GM23248 (cell line): Measurements from ENCODE around the gene HOOK1. TPM values are rescaled to one million over a fixed set of nuclear protein-coding genes. Genes with fewer than 3 reads are reported as not detected.

Experiments used
- DNase-seq: peaks from one replicate; pipeline ENCODE4 v3.0.0-alpha.2; 2015
- H2AFZ ChIP-seq: fragments of 200-600 bp; sonication (generic); 2 replicates; pipeline ENCODE4 v1.6.1; 2016; ENCODE audit warnings: antibody characterized with exemption
- H3F3A ChIP-seq: fragments of 200-600 bp; sonication (generic); 2 replicates; pipeline ENCODE4 v1.6.1; 2016; ENCODE audit warnings: mild to moderate bottlenecking, antibody characterized with exemption, mixed run types; ENCODE audit not compliant: insufficient read depth
- H3K27ac ChIP-seq: fragments of 200-600 bp; sonication (generic); 2 replicates; pipeline ENCODE4 v1.5.1; 2016; ENCODE audit warnings: mild to moderate bottlenecking
- H3K27me3 ChIP-seq: fragments of 200-600 bp; sonication (generic); replicated peaks from 2 replicates; pipeline ENCODE4 v1.6.1; 2016; ENCODE audit warnings: mild to moderate bottlenecking; ENCODE audit not compliant: insufficient read depth
- H3K36me3 ChIP-seq: fragments of 200-600 bp; sonication (generic); 2 replicates; pipeline ENCODE4 v1.6.1; 2016; ENCODE audit warnings: low read depth, mild to moderate bottlenecking
- H3K4me1 ChIP-seq: fragments of 200-600 bp; sonication (generic); 2 replicates; pipeline ENCODE4 v1.6.1; 2016; ENCODE audit warnings: mild to moderate bottlenecking; ENCODE audit not compliant: insufficient read depth
- H3K4me2 ChIP-seq: fragments of 200-600 bp; sonication (generic); one replicate; pipeline ENCODE4 v1.6.1; 2016; ENCODE audit warnings: mild to moderate bottlenecking; ENCODE audit not compliant: unreplicated experiment
- H3K4me3 ChIP-seq: fragments of 200-600 bp; sonication (generic); 2 replicates; pipeline ENCODE4 v1.5.1; 2016; ENCODE audit warnings: mild to moderate bottlenecking
- H3K79me2 ChIP-seq: fragments of 200-600 bp; sonication (generic); 2 replicates; pipeline ENCODE4 v1.6.1; 2016; ENCODE audit warnings: mild to moderate bottlenecking; ENCODE audit not compliant: insufficient read depth
- H3K9ac ChIP-seq: fragments of 200-600 bp; sonication (generic); 2 replicates; pipeline ENCODE4 v1.6.1; 2016; ENCODE audit warnings: mild to moderate bottlenecking
- H3K9me2 ChIP-seq: fragments of 200-600 bp; sonication (generic); 2 replicates; pipeline ENCODE4 v1.6.1; 2016; ENCODE audit warnings: mixed run types, mild to moderate bottlenecking, moderate library complexity; ENCODE audit not compliant: insufficient read depth
- H3K9me3 ChIP-seq: fragments of 200-600 bp; sonication (generic); one replicate; pipeline ENCODE4 v1.6.1; 2017; ENCODE audit warnings: low read depth
- H4K20me1 ChIP-seq: fragments of 200-600 bp; sonication (generic); 2 replicates; pipeline ENCODE4 v1.6.0; 2016; ENCODE audit not compliant: insufficient read depth
- EZH2 ChIP-seq: fragments of 200-600 bp; sonication (generic); IDR thresholded peaks from 2 replicates; pipeline ENCODE4 v1.6.1; 2018; ENCODE audit warnings: antibody characterized with exemption, mild to moderate bottlenecking; ENCODE audit not compliant: insufficient read depth, poor library complexity, severe bottlenecking
- EZH2phosphoT487 ChIP-seq: fragments of 200-600 bp; sonication (generic); IDR thresholded peaks from 2 replicates; pipeline ENCODE4 v1.6.1; 2018; ENCODE audit warnings: antibody characterized with exemption, moderate library complexity, mild to moderate bottlenecking, low read depth; ENCODE audit not compliant: insufficient read depth
- WGBS, 2 experiments: methylation state at CpG; one replicate each; pipeline ENCODE4 v1.1.6; 2015 to 2017; ENCODE audit warnings: low lambda C conversion rate in 2 of 2, low coverage in 1 of 2; ENCODE audit errors: missing lambda C conversion rate in 2 of 2; 5-methylcytosine and 5-hydroxymethylcytosine counted together
- in situ Hi-C: fragments of 300-500 bp; cut with MboI; formaldehyde crosslinking; loops from 2 replicates; pipeline ENCODE4 v1.15.0; 2020
- polyA plus RNA-seq: library from polyadenylated mRNA; unstranded; fragments of >200 nt; fragmentation: Nextera tagmentation; extraction: Ambion mirVana; gene quantifications from 2 replicates; pipeline ENCODE4 v1.2.1, GENCODE V29; 2016
- total RNA-seq: library from RNA; depleted of rRNA; stranded (reverse); fragments of >200 nt; shearing (Covaris generic); gene quantifications from 2 replicates; pipeline ENCODE4 v1.2.3, GENCODE V29; 2014

Gene HOOK1
- total and polyA plus RNA-seq, 2 experiments from 2014 or later = not detected

DNA sequence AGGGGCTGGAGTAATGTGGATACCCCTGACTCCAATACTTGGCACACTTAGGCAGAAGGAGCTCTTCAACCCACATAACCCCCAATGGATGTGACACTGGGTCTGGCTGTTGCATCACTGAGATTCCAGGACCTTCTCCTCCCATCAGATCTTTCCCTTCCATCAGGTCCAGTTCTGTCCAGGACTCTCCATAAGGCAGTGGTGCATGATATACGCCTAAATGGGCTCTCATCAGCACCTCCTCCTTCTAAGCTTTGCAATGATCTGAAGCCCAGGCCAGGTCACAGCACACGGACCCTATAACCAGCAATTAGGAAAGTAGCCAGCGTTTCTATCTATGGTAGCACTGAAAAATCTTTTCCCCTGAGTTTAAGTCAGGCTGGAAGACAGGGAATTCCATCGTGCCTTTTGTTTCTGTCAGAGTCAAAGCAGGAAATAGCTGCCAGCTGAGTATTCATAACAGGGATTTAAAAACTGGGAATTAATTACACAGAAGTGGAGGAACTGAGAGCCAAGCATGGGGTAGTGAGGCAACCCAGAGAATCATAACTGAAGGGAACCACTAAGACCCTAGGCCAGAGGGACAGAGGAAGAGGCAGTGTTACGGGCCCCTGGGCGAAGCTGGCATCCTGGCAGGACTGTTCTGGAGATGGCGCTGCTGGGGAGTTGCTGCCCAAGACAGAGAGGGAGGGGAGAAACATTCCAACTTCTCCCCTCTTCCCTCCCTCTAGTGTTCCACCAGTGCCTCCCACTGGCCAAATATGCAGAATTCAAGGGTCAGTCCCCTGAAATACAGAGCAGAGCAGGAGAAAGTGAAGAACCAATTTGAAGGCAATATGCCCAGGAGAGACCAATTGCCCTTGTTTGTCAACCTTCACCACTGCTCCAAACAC lies 37.5 kb upstream of the HOOK1 start:
- Histone ChIP-seq H3K36me3 (no peaks in the 10 kb centered on the region), H3K4me2 (peak overlapping the region; percentile 52), H3K27me3 (no peaks in the 10 kb centered on the region), H4K20me1 (no peaks in the 10 kb centered on the region), H3K79me2 (no peaks in the 10 kb centered on the region), H3K4me1 (peaks cover 15% of the 10 kb centered on the region), H3K4me3 (peak overlapping the region; percentile 38), H3K9me3 (no peaks in the 10 kb centered on the region), H3F3A (no peaks in the 10 kb centered on the region), H2AFZ (peak overlapping the region; percentile 83), H3K9ac (no peak overlapping the region), H3K9me2 (no peaks in the 10 kb centered on the region), H3K27ac (peak overlapping the region; percentile 32)
- DNase-seq = peak; percentile 59
- 33 to 38% methylated on average over 7 of the region's 7 CpGs for WGBS, 2 experiments
- TF ChIP-seq EZH2 (no peak), EZH2phosphoT487 (no peak)
- in situ Hi-C loops = no loop called here

DNA sequence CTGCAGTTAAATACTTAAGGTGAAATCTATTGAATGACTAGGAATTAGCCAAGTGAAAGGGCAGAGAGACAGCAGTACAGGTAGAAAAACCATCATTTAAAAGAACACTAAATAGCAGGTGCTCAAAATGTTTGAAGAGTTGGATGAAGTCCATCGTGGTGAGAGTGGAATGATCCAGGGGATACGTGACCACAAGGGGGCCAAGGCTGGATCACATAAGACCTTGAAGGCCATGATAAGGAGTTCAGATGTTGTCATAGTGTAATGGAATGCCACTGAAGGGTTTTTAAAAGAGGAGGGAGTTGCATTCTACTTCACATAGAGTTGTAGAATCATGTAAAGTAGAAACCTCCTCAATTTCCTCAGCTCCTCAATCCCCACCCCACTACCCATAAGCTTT lies 34.8 kb upstream of the HOOK1 start:
- Histone ChIP-seq H4K20me1 (no peaks in the 10 kb centered on the region), H3K9ac (no peak overlapping the region), H3F3A (no peaks in the 10 kb centered on the region), H2AFZ (no peak overlapping the region), H3K9me3 (no peaks in the 10 kb centered on the region), H3K4me3 (no peak overlapping the region), H3K27ac (no peak overlapping the region), H3K4me1 (peaks cover 15% of the 10 kb centered on the region), H3K27me3 (no peaks in the 10 kb centered on the region), H3K4me2 (no peak overlapping the region), H3K79me2 (no peaks in the 10 kb centered on the region), H3K9me2 (no peaks in the 10 kb centered on the region), H3K36me3 (no peaks in the 10 kb centered on the region)
- TF ChIP-seq EZH2 = no peak
- TF ChIP-seq EZH2phosphoT487 = no peak
- DNase-seq = no peak
- in situ Hi-C loops = no loop called here
- WGBS, 2 experiments = 55 to 56% methylated on average over 2 of the region's 2 CpGs

DNA sequence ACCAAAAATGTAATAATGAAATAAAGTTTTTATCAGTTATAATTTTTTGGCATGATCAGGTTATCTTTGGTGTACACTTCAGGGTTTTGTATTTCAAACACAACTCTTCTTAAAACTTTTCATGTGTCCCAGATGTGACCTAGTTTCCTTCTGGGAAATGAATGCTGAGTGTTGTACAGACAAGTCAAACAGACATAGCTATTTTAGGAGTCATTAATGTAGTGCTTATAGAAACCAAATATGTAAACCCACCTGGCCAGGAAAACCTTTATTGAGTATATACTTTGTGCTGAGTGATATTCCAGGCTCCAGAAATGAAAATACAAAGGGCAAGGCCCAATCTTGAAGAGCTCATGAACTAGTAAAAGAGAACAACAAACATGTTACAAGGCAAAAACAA lies 25.9 kb upstream of the HOOK1 start:
- H3F3A ChIP-seq = no peaks in the 10 kb centered on the region
- H3K27me3 ChIP-seq = no peaks in the 10 kb centered on the region
- H3K4me2 ChIP-seq = no peak overlapping the region
- no peak for DNase-seq
- H2AFZ ChIP-seq = no peak overlapping the region
- in situ Hi-C loops = no loop called here
- H3K9me2 ChIP-seq = no peaks in the 10 kb centered on the region
- H3K9me3 ChIP-seq = no peaks in the 10 kb centered on the region
- no peaks in the 10 kb centered on the region for H4K20me1 ChIP-seq
- H3K36me3 ChIP-seq = no peaks in the 10 kb centered on the region
- no peak overlapping the region for H3K4me3 ChIP-seq
- no peaks in the 10 kb centered on the region for H3K4me1 ChIP-seq
- no peaks in the 10 kb centered on the region for H3K79me2 ChIP-seq
- H3K9ac ChIP-seq = no peak overlapping the region
- H3K27ac ChIP-seq = no peak overlapping the region
- no peak for TF ChIP-seq EZH2phosphoT487
- no peak for TF ChIP-seq EZH2

DNA sequence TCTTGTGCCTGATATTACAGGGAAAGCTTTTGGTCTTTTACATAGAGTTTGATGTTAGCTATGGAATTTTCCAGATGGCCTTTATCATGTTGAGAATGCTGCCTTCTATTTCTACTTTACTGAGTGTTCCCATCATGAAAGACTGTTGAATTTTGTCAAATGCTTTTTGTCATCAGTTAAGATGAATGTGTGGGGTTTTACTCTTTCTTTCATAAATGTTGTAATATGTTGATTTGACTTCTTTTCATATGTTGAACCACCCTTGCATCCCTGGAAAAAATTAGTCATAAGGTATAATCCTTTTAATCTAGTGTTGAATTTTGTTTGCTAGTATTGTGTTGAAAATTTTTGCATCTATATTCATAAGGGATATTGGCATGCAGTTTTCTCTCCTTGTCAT lies 16.1 kb upstream of the HOOK1 start:
- no peaks in the 10 kb centered on the region for H3K9me3 ChIP-seq
- no peaks in the 10 kb centered on the region for H4K20me1 ChIP-seq
- H2AFZ ChIP-seq = no peak overlapping the region
- no peaks in the 10 kb centered on the region for H3F3A ChIP-seq
- H3K4me1 ChIP-seq = no peaks in the 10 kb centered on the region
- H3K27ac ChIP-seq = no peak overlapping the region
- no peak for TF ChIP-seq EZH2phosphoT487
- no peak for TF ChIP-seq EZH2
- in situ Hi-C loops = no loop called here
- H3K9me2 ChIP-seq = no peaks in the 10 kb centered on the region
- no peaks in the 10 kb centered on the region for H3K79me2 ChIP-seq
- H3K9ac ChIP-seq = no peak overlapping the region
- no peak for DNase-seq
- no peak overlapping the region for H3K4me3 ChIP-seq
- no peak overlapping the region for H3K4me2 ChIP-seq
- H3K27me3 ChIP-seq = no peaks in the 10 kb centered on the region; the same call in 1 of the 2 replicates
- H3K36me3 ChIP-seq = no peaks in the 10 kb centered on the region
